ENCODE results near the gene QSOX2. TPM values are rescaled to one million over a fixed set of nuclear protein-coding genes. Genes with fewer than 3 reads are reported as not detected.

Gene QSOX2
- total RNA-seq, 2 donors from 2014 or later, result 8.8 to 22.7 TPM

- H3K4me1 ChIP-seq, result peaks cover 4% of the 10 kb centered on the region
- no peak for TF ChIP-seq POLR2A (IDR thresholded peaks at IDR 0.05)
- no peak for TF ChIP-seq CTCF (IDR thresholded peaks at IDR 0.05)
- H3K4me3 ChIP-seq, result no peak overlapping the region
- no peak for DNase-seq
- no peak for ATAC-seq
- WGBS, 2 donors, result 46 to 55% methylated on average over 7 of the region's 7 CpGs
- no peaks in the 10 kb centered on the region for H3K36me3 ChIP-seq (replicated peaks in 1 of 2; ENCODE audit: insufficient read depth in 1 of 2, low read depth in 2 of 2)
- intact Hi-C loops (cut with DNase I), result no loop called here
- no peaks in the 10 kb centered on the region for H3K9me3 ChIP-seq
- H3K27ac ChIP-seq, result no peak overlapping the region
- H3K27me3 ChIP-seq, result peaks cover 0 to 20% of the 10 kb centered on the region in 2 donors
Measured at GRCh38 chr9:136190237-136190601, 55.4 kb downstream of the QSOX2 start.

- DNase-seq (no peak), ATAC-seq (no peak)
- WGBS, 2 donors, result 23 to 35% methylated on average over 16 to 28 of the region's 28 CpGs
- no peak overlapping the region for H3K27ac ChIP-seq
- H3K4me1 ChIP-seq, result peaks cover 4% of the 10 kb centered on the region
- intact Hi-C loops (cut with DNase I), result no loop called here
- H3K27me3 ChIP-seq, result peaks cover 0 to 20% of the 10 kb centered on the region in 2 donors
- H3K9me3 ChIP-seq, result no peaks in the 10 kb centered on the region
- H3K36me3 ChIP-seq (replicated peaks in 1 of 2; ENCODE audit: insufficient read depth in 1 of 2, low read depth in 2 of 2), result no peaks in the 10 kb centered on the region
- H3K4me3 ChIP-seq, result no peak overlapping the region
- TF ChIP-seq POLR2A (IDR thresholded peaks at IDR 0.05), result no peak
- TF ChIP-seq CTCF (IDR thresholded peaks at IDR 0.05), result no peak
Measured at GRCh38 chr9:136189394-136190236, 56.0 kb downstream of the QSOX2 start.

GRCh38 chr9:136187683-136188586 is 57.7 kb downstream of the QSOX2 start:
- peaks cover 0 to 14% of the 10 kb centered on the region in 2 donors for H3K27me3 ChIP-seq

GRCh38 chr9:136187197-136187596 is 58.4 kb downstream of the QSOX2 start:
- no peak for DNase-seq
- intact Hi-C loops (cut with DNase I), result no loop called here
- 81 to 91% methylated on average over 15 to 18 of the region's 18 CpGs for WGBS, 2 donors
- no peaks in the 10 kb centered on the region for H3K36me3 ChIP-seq (replicated peaks in 1 of 2; ENCODE audit: insufficient read depth in 1 of 2, low read depth in 2 of 2)
- no peaks in the 10 kb centered on the region for H3K9me3 ChIP-seq
- peaks cover 0 to 7% of the 10 kb centered on the region in 2 donors for H3K27me3 ChIP-seq
- ATAC-seq, result no peak
- no peaks in the 10 kb centered on the region for H3K4me1 ChIP-seq
- H3K27ac ChIP-seq, result no peak overlapping the region
- TF ChIP-seq CTCF (IDR thresholded peaks at IDR 0.05) (no peak), POLR2A (IDR thresholded peaks at IDR 0.05) (no peak)
- no peak overlapping the region for H3K4me3 ChIP-seq

More at GRCh38 chr9:136187683-136188586, 57.7 kb downstream of the QSOX2 start:
- no peak for ATAC-seq
- intact Hi-C loops (cut with DNase I), result no loop called here
- H3K27ac ChIP-seq, result no peak overlapping the region
- H3K36me3 ChIP-seq (replicated peaks in 1 of 2; ENCODE audit: insufficient read depth in 1 of 2, low read depth in 2 of 2), result no peaks in the 10 kb centered on the region
- no peak for DNase-seq
- 49 to 54% methylated on average over 17 to 25 of the region's 25 CpGs for WGBS, 2 donors
- H3K4me3 ChIP-seq, result no peak overlapping the region
- TF ChIP-seq POLR2A (IDR thresholded peaks at IDR 0.05) (no peak), CTCF (IDR thresholded peaks at IDR 0.05) (no peak)
- H3K9me3 ChIP-seq, result no peaks in the 10 kb centered on the region
- H3K4me1 ChIP-seq, result no peaks in the 10 kb centered on the region

All from body of pancreas (tissue), 4 donors.